CD4-positive, CD25-positive, alpha-beta regulatory T cell (primary cell): ENCODE results near the gene SH3GL1. TPM values are rescaled to one million over a fixed set of nuclear protein-coding genes. Genes with fewer than 3 reads are reported as not detected.

Source experiments
- ATAC-seq, 2 donors: fragments of 150-1000 bp; cut with Tn5 transposase; one replicate each; pipeline ENCODE4 v1.10.0; 2021; ENCODE audit warnings: low read depth in 2 of 2, moderate number of reproducible peaks in 2 of 2, moderate library complexity in 1 of 2
- DNase-seq, 3 donors: peaks; one replicate each; pipeline versions ENCODE4 v3.0.0 to v3.0.0-alpha.2; 2012 to 2022; ENCODE audit warnings: mixed read lengths in 1 of 3
- H3K27ac ChIP-seq: one replicate; pipeline ENCODE4 v1.7.0; 2013; ENCODE audit warnings: mild to moderate bottlenecking, low read length; ENCODE audit not compliant: insufficient read depth, poor library complexity, severe bottlenecking
- H3K27me3 ChIP-seq: one replicate; pipeline ENCODE4 v1.7.0; 2013; ENCODE audit warnings: low read length; ENCODE audit not compliant: control insufficient read depth, insufficient read depth
- H3K36me3 ChIP-seq: one replicate; pipeline ENCODE4 v1.7.0; 2013; ENCODE audit warnings: mild to moderate bottlenecking, low read length, moderate library complexity; ENCODE audit not compliant: control insufficient read depth, insufficient read depth
- H3K4me1 ChIP-seq: 2 replicates; pipeline ENCODE4 v1.7.0; 2013; ENCODE audit warnings: mild to moderate bottlenecking, low read length; ENCODE audit not compliant: insufficient read depth, control insufficient read depth, poor library complexity, severe bottlenecking
- H3K4me3 ChIP-seq: one replicate; pipeline ENCODE4 v1.7.0; 2013; ENCODE audit warnings: low read depth, mild to moderate bottlenecking, low read length, moderate library complexity
- H3K9me3 ChIP-seq, 2 experiments: 1 replicate in 1 of 2; 2 replicates in 1 of 2; pipeline ENCODE4 v1.7.0; 2013; ENCODE audit warnings: low read length in 2 of 2, mild to moderate bottlenecking in 1 of 2, moderate library complexity in 1 of 2; ENCODE audit not compliant: control insufficient read depth in 2 of 2
- H3K27ac Mint-ChIP-seq, 3 donors: one replicate each; pipeline ENCODE4 v1.8.0; 2020 to 2022; ENCODE audit warnings: mild to moderate bottlenecking in 3 of 3, mixed read lengths in 3 of 3, moderate library complexity in 2 of 3
- H3K27me3 Mint-ChIP-seq: one replicate; pipeline ENCODE4 v1.8.0; 2022; ENCODE audit warnings: mild to moderate bottlenecking, mixed read lengths
- H3K36me3 Mint-ChIP-seq: one replicate; pipeline ENCODE4 v1.8.0; 2020; ENCODE audit warnings: mixed read lengths
- H3K4me1 Mint-ChIP-seq, 4 donors: one replicate each; pipeline ENCODE4 v1.8.0; 2020 to 2022; ENCODE audit warnings: mixed read lengths in 4 of 4, mild to moderate bottlenecking in 1 of 4
- H3K4me3 Mint-ChIP-seq, 4 donors: one replicate each; pipeline ENCODE4 v1.8.0; 2020 to 2022; ENCODE audit warnings: mild to moderate bottlenecking in 4 of 4, mixed read lengths in 4 of 4, moderate library complexity in 3 of 4
- H3K9me3 Mint-ChIP-seq, 7 donors: one replicate each; pipeline ENCODE4 v1.8.0; 2020 to 2022; ENCODE audit warnings: mixed read lengths in 7 of 7, mild to moderate bottlenecking in 3 of 7, moderate library complexity in 2 of 7
- polyA plus RNA-seq, 4 donors: library from polyadenylated mRNA; unstranded; fragments of 300-500 nt; fragmentation: Illumina TruSeq; gene quantifications; one replicate each; pipeline ENCODE4 v1.2.3, GENCODE V29; 2021
- total RNA-seq: library from RNA; stranded (reverse); gene quantifications from one replicate; pipeline ENCODE4 v1.2.3, GENCODE V29; 2022

Gene SH3GL1
- total and polyA plus RNA-seq, 5 donors from 2014 or later: 13.4 to 54.0 (median 18.1) TPM

GRCh38 chr19:4414800-4415321 lies 14.5 kb upstream of the SH3GL1 start:
- H3K4me3 Mint-ChIP-seq: no peak overlapping the region
- peaks cover 0 to 1% (median 0%) of the 10 kb centered on the region in 7 donors for H3K9me3 Mint-ChIP-seq
- H3K9me3 ChIP-seq: no peaks in the 10 kb centered on the region
- H3K27me3 Mint-ChIP-seq: no peaks in the 10 kb centered on the region
- no peak overlapping the region for H3K27ac ChIP-seq
- H3K36me3 ChIP-seq: peaks cover 11% of the 10 kb centered on the region
- peaks cover 13% of the 10 kb centered on the region for H3K36me3 Mint-ChIP-seq
- H3K27ac Mint-ChIP-seq: peak overlapping the region in 1 of 3 donors; percentile 25
- H3K4me1 ChIP-seq: no peaks in the 10 kb centered on the region
- H3K4me3 ChIP-seq: no peak overlapping the region
- no peaks in the 10 kb centered on the region for H3K27me3 ChIP-seq
- H3K4me1 Mint-ChIP-seq: peaks cover 0 to 5% (median 1%) of the 10 kb centered on the region in 4 donors
- no peak for ATAC-seq
- no peak for DNase-seq

DNA sequence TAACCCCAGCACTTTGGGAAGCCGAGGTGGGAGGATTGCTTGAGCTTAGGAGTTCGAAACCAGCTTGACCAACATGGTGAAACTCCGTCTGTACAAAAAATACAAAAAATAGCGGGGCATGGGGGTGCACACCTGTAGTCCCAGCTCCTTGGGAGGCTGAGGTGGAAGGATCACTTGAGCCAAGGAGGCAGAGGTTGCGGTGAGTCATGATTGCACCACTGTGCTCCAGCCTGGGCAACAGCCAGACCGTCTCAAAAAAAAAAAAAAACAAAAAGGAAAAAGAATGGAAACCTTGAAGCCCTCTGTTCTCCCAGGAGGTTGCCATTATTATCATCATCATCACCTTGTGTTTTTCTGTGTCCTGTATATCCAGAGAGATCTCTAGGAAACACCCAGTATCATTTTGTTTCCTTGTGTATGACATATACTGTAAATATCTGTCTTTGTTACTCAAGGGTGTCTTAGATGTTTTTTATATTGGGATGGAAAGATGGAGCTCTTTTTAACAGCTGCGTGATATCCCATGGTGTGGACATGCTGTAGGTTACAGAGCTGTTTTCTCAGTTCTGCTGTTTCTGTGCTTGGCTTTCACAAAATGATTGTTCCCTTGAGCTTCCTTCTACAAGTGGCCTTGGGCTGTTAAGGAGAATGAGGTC lies 13.9 kb upstream of the SH3GL1 start:
- Histone ChIP-seq H3K4me3 (no peak overlapping the region), H3K4me1 (no peaks in the 10 kb centered on the region), H3K36me3 (peaks cover 15% of the 10 kb centered on the region), H3K27me3 (no peaks in the 10 kb centered on the region), H3K9me3 (no peaks in the 10 kb centered on the region), H3K27ac (no peak overlapping the region)
- Mint-ChIP-seq H3K4me1 (peaks cover 0 to 5% (median 1%) of the 10 kb centered on the region in 4 donors), H3K9me3 (peaks cover 0 to 1% (median 0%) of the 10 kb centered on the region in 7 donors), H3K36me3 (peaks cover 12% of the 10 kb centered on the region), H3K27me3 (no peaks in the 10 kb centered on the region), H3K27ac (peak overlapping the region in 1 of 3 donors; percentile 36), H3K4me3 (no peak overlapping the region)
- DNase-seq: no peak
- no peak for ATAC-seq

- Histone ChIP-seq H3K27ac (no peak overlapping the region), H3K27me3 (no peaks in the 10 kb centered on the region), H3K36me3 (peaks cover 15% of the 10 kb centered on the region), H3K4me1 (no peaks in the 10 kb centered on the region), H3K4me3 (no peak overlapping the region), H3K9me3 (no peaks in the 10 kb centered on the region)
- DNase-seq (no peak), ATAC-seq (no peak)
- Mint-ChIP-seq H3K4me3 (no peak overlapping the region), H3K27ac (no peak overlapping the region), H3K4me1 (peaks cover 0 to 5% (median 1%) of the 10 kb centered on the region in 4 donors), H3K27me3 (no peaks in the 10 kb centered on the region), H3K36me3 (peaks cover 15% of the 10 kb centered on the region), H3K9me3 (peaks cover 0 to 1% (median 0%) of the 10 kb centered on the region in 7 donors)
Measured at GRCh38 chr19:4413588-4413987, 13.2 kb upstream of the SH3GL1 start.

DNA sequence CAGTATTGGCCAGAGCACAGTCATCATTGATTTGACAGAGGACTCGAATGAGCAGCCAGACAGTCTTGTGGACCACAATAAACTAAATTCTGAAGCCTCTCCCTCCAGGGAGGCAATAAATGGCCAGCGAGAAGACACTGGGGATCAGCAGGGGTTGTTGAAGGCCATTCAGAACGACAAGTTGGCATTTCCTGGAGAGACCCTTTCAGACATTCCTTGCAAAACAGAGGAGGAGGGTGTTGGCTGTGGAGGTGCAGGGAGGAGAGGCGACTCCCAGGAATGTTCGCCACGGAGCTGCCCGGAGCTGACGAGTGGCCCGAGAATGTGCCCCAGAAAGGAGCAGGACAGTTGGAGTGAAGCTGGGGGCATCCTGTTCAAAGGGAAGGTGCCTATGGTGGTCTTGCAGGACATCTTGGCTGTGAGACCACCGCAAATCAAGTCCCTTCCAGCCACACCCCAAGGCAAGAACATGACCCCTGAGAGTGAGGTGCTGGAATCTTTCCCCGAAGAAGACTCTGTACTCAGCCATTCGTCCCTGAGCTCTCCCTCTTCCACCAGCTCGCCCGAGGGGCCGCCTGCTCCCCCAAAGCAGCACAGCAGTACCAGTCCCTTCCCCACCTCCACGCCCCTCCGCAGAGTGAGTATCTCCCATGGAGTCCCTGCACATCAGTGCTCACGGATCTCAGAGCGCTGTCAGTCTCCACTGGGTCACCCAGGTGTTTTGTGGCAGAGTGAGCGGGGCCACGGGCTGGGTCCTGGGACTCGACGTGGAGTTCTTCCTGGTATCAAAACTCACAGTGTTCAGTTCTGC lies 9.0 kb upstream of the SH3GL1 start:
- no peak overlapping the region for H3K27ac ChIP-seq
- Mint-ChIP-seq H3K27ac (no peak overlapping the region), H3K9me3 (peaks cover 0 to 1% (median 0%) of the 10 kb centered on the region in 7 donors), H3K36me3 (peaks cover 18% of the 10 kb centered on the region), H3K4me1 (peaks cover 1 to 6% (median 4%) of the 10 kb centered on the region in 4 donors), H3K27me3 (no peaks in the 10 kb centered on the region), H3K4me3 (no peak overlapping the region)
- no peak overlapping the region for H3K4me3 ChIP-seq
- DNase-seq: no peak
- H3K36me3 ChIP-seq: peaks cover 15% of the 10 kb centered on the region
- no peaks in the 10 kb centered on the region for H3K4me1 ChIP-seq
- H3K27me3 ChIP-seq: no peaks in the 10 kb centered on the region
- ATAC-seq: no peak
- H3K9me3 ChIP-seq: no peaks in the 10 kb centered on the region

GRCh38 chr19:4406626-4407025 lies 6.3 kb upstream of the SH3GL1 start:
- Mint-ChIP-seq H3K9me3 (no peaks in the 10 kb centered on the region), H3K4me1 (peaks cover 11 to 29% (median 20%) of the 10 kb centered on the region in 4 donors), H3K27me3 (no peaks in the 10 kb centered on the region), H3K27ac (no peak overlapping the region), H3K4me3 (no peak overlapping the region), H3K36me3 (peaks cover 14% of the 10 kb centered on the region)
- DNase-seq: no peak
- Histone ChIP-seq H3K27me3 (no peaks in the 10 kb centered on the region), H3K36me3 (peaks cover 10% of the 10 kb centered on the region), H3K4me3 (no peak overlapping the region), H3K4me1 (peaks cover 14% of the 10 kb centered on the region), H3K27ac (no peak overlapping the region), H3K9me3 (no peaks in the 10 kb centered on the region)
- ATAC-seq: no peak

- Mint-ChIP-seq H3K27ac (peak overlapping the region in 2 of 3 donors; percentile 68 to 86), H3K27me3 (no peaks in the 10 kb centered on the region), H3K4me1 (peaks cover 11 to 35% (median 25%) of the 10 kb centered on the region in 4 donors), H3K4me3 (peak overlapping the region in 1 of 4 donors; percentile 81), H3K9me3 (no peaks in the 10 kb centered on the region), H3K36me3 (peaks cover 14% of the 10 kb centered on the region)
- Histone ChIP-seq H3K9me3 (no peaks in the 10 kb centered on the region), H3K27ac (no peak overlapping the region), H3K4me1 (peaks cover 20% of the 10 kb centered on the region), H3K27me3 (no peaks in the 10 kb centered on the region), H3K36me3 (peaks cover 10% of the 10 kb centered on the region), H3K4me3 (no peak overlapping the region)
- DNase-seq: no peak
- ATAC-seq: no peak
Measured at GRCh38 chr19:4405977-4406376, 5.6 kb upstream of the SH3GL1 start.

- no peak for ATAC-seq
- Histone ChIP-seq H3K27me3 (no peaks in the 10 kb centered on the region), H3K4me3 (peak overlapping the region; percentile 74), H3K27ac (peak overlapping the region; percentile 98), H3K4me1 (peaks cover 40% of the 10 kb centered on the region), H3K36me3 (no peaks in the 10 kb centered on the region), H3K9me3 (no peaks in the 10 kb centered on the region)
- Mint-ChIP-seq H3K27me3 (no peaks in the 10 kb centered on the region), H3K27ac (peak overlapping the region in 2 of 3 donors; percentile 78 to 89), H3K4me1 (peaks cover 11 to 56% (median 37%) of the 10 kb centered on the region in 4 donors), H3K4me3 (peak overlapping the region; percentile 77 to 91 (median 88)), H3K36me3 (peaks cover 10% of the 10 kb centered on the region), H3K9me3 (no peaks in the 10 kb centered on the region)
- DNase-seq: no peak
Measured at GRCh38 chr19:4403005-4403761, 2.8 kb upstream of the SH3GL1 start.
